ENCODE measurements around the gene CACNG7.
A peak's percentile ranks its signal among the peaks of the same experiment; 100 is the strongest.

The CACNG7 gene

DNA sequence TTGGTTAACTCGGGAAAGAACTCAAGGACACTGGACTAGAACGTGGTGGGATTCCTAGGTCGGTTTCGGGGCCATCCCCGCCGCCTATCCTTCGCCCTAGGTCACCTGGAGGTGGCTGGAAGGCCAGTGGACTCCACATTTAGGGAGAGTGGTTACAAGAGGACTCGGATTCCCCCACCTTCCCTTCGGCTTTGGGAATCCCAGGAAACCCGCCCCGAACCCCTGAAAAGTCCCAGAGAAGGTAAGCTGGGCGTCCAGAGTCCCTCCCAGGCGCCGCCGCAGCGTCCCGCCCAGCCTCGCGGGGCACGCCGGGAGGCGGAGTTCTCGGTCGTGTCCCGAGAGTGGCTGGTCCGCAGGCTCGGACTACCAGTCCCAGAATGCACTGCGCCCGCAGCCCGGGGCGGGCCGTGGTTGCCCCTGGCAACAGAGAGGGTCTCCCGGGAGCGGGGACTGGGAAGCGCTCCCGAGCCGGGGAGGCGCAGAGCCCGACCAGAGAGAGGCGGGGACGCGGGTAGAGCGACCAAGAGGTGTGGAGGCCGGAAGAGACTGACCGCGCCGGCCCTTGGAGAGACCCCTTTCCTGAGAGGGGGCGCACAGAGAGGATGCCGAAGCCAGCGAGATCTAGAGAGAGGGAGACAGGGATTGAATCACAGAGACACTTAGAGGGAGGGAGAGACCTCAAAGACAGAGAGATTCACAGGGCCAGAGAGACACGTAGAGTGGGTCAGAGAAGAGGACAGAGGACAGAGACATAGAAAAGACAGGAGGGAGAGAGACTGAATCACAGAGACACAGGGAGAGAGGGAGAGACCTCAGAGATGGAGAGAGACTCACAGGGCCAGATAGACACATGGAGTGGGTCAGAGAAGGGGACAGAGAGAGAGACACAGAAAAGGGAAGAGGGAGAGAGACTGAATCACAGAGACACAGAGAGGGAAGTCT, 29.7 kb upstream of the CACNG7 start:
- peak; percentile 65 for DNase-seq

DNA sequence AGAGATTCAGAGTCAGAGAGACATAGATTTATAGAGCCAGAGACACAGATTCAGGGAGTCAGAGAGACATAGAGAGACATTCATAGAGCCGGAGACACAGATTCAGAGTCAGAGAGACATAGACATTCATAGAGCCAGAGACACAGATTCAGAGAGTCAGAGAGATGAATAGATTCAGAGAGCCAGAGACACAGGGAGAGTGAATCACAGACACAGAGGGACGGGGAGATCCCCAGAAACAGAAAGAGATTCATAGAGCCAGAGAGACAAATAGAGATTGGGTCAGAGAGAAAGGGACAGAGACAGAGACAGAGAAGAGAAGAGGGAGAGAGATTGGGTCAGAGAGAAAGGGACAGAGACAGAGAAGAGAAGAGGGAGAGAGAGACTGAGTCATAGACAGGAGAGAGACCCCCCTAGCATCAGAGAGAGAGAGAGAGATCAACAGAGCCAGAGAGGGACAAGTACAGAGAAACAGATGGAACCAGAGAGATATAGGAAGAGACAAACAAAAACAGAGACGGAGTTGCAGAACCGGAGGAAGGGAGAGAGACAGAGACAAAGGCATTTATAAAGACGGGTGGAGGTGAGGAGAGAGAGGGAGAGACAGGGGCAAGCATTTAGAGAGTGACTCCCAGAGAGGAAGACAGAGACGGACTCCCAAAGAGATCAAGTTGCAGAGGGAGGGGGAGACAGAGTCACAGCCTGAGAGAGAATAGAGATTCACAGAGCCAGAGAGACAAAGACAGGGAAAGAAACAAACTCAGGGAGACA, 28.2 kb upstream of the CACNG7 start:
- no peak for DNase-seq

DNA sequence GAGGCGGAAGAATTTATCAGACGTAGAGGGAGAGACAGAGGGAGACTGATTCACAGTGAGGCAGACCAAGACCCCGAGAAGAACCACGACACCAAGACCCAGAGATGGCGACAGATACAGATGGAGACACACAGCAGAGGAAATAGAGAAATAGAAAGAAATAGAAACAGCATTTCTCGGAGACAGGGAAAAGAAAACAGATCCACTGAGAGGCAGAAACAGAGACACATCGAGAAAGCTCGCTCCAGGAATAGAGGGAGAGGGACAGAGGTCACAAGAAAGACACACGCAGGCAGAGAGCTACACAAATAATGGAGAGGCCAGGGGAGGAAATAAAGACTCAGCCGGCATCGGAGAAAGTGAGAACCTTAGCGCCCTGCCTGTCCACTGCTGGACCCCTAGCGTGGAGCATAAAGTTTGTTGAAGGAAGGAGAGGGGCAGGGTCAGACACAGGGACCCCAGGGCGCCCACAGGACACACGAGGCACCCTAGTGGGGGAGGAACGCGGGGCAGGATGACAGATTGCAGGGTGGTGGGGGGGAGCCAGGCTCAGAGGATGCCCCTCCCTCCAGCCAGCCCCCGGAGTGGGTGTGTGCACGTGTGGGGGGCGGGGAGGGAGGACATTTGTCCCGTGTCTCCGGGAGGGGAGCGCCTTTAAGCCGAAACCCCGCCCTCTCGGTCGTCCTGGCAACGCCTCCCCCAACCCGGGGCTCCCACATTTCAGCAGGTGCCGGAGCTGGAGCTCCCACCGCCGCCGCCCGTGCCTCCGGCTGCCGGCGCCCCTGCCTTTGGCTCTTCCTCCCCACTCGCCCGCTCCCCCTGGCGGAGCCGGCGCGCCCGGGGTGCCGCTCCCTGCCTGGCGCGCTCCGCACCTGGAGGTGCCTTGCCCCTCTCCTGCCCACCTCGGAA, 27.3 kb upstream of the CACNG7 start, which contains the start of gene PRKCG:
PRKCG (plus strand) TSS at position 716 of the 909 bp plus-strand sequence. CDS start 298 bp downstream, outside the sequence.
- no peak for DNase-seq

DNA sequence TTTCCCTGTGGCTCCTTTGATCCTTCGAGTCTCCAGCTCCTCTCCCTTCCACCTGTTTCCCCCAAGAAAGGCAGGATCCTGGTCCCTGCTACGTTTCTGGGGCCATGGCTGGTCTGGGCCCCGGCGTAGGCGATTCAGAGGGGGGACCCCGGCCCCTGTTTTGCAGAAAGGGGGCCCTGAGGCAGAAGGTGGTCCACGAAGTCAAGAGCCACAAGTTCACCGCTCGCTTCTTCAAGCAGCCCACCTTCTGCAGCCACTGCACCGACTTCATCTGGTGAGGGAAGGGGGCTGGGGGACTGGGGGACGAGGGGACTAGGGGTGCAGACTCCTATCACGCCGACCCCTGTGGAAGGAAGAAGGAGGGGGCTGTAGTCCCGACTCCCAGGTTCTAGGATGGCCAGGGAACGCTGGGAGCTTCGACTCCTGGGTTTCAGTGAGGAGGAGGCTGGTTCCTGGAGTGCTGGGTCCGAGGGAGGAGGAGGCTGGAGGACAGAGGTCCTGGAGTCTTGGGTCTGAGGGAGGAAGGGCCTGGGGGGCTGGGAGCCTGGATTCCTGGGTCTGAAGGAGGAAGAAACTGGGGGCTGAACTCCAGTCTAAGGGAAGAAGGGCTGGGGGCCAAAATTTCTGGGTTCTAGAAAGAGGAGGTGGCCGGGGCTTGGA, 26.6 kb upstream of the CACNG7 start:
- no peak for DNase-seq

DNA sequence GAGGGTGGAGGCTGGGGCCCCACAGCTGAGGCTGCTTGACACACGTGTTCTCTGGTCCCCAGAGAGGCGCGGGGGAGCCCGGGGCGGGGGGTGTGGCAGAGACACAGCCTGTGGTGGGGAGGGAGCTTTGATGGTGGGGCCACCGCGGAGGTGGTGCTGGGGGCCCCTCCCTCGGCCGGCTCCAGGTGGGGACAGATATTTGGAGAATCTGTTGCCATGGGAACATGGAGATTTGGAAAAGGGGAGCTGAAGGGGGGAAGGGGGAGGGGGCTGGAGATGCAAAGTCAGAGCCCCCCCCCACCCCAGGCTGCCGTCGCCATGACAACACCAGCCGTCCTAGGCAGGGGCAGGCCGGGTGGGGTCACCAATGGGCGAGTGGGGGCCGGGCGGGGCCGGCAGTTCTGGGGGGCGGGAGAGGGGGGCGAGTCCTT, 25.8 kb upstream of the CACNG7 start:
- no peak for DNase-seq

DNA sequence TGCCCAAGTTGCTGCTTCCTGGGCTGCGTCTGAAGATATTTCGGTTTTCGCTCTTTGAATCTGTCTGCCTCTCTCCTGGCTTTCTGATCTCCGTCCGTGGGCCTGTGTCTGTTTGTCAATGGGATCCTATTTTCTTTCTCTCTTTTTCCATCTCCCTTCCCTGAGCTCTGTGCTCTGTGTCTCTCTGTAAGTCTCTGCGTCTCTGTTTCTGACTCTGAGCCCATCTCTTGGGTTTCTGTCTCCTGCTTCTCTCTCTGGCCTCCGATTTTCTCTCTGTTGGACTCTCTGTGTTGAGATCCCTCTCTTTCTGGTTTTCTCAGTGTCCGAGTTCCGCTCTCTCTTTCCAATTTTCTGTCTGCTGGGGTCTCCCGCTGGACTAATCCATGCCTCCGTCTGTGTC, 25.3 kb upstream of the CACNG7 start:
- no peak for DNase-seq

DNA sequence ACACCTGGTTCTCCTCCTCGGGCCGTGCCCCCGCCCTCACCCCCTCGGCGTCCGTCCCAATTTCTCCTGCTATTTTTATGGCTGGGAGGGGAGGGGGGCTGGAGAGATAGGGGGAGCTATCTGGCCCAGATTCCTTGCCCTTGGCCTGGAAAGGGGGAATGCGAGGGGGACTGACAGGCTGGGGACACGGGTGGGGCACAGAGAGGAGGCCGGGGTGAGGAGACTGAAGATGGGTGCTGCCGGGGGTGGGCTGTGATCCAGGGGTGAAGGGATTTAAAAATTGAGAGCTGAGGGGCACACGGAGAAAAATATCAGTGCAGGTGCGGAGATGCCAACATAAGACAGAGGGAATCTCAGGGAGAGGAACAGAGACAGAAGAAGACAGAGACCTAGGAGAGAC, 24.8 kb upstream of the CACNG7 start:
- no peak for DNase-seq

DNA sequence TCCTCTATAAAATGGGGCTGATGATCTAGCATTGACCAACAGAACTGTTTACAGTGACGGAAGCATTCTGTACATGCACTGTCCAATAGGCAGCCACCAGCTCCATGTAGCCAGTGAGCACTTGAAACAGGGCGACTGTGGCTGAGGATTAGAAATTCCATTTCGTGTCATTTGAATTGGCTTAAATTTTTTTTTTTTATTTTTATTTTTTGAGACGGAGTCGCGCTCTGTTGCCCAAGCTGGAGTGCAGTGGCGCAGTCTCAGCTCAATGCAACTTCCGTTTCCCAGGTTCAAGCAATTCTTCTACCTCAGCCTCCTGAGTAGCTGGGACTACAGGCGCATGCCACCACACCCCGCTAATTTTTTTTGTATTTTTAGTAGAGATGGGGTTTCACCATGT, 24.0 kb upstream of the CACNG7 start:
- no peak for DNase-seq

DNA sequence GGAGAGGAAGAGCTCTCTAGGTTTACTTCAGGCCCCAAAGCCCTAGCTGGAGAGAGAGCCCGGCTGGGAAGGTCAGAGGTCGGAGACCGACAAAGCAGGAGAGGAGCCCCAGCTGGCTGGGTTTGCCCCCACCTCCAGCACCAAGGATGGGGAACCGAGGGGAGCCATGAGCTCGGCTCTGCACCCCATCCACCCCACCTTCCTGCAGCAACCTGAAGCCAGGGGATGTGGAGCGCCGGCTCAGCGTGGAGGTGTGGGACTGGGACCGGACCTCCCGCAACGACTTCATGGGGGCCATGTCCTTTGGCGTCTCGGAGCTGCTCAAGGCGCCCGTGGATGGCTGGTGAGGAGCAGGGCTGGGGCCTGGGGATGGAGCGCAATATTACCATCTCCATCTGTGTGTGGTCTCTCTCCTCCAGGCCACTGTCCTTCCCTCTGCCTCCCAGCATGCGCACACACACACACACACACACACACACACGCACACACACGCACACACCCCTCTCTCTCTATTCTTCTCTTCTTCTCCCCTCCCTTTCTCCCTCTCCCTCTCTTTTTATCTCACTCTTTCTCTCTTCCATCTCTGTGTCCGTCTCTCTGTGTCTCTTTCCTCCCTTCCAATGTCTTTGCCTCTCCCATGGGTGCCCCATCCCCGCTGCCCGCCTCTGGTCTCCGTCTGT, 16.6 kb upstream of the CACNG7 start:
- DNase-seq = no peak

DNA sequence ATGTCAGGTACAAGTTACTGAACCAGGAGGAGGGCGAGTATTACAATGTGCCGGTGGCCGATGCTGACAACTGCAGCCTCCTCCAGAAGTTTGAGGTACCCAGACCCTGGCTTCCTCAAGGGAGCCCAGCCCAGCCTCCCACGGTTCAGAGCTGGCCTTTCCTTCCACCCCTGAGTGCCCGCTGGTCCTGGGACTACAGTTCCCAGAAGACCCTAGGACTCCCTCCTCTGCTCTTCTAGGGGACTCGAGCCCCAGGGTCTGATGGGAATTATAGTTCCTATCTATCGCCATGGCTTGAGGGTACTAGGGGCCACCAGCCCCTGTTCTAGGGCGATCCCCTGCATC, 16.1 kb upstream of the CACNG7 start:
- no peak for DNase-seq

DNA sequence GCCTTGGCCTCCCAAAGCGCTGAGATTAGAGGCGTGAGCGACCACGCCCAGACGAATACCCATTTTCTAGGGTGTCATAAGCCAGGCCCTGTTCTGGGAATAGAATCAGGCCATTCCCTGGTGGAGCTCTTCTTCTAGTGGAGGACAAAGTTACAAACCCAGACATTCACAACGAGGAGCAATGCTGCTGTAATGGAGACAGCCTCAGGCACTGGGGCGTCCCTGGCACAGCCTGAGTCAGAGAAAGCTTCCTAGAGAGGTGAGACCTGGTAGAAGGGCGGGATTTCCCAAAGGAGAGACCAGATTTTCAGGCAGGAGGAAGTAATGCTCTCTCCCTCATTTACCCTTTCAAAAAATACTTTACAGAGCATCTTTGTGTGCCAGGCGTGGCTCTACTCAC, 14.4 kb upstream of the CACNG7 start:
- DNase-seq = no peak

DNA sequence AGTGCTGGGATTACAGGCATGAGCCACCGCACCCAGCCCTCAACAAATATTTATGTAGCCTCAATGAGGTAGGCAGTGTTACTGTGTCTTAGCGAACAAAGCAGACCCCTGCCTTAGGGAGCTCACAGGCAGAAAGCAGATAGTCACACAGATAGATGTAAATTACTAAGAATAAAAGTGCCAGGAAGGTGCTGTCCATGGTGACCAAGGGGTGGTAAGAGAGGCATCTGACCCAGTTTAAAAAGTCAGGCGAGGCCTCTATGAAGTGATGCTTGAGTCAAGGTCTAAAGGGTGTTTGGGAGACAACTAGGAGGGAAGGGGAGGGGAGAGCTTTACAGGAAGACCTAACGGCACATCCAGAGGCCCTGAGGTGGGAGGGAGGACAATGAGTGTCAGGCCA, 12.4 kb upstream of the CACNG7 start:
- no peak for DNase-seq

DNA sequence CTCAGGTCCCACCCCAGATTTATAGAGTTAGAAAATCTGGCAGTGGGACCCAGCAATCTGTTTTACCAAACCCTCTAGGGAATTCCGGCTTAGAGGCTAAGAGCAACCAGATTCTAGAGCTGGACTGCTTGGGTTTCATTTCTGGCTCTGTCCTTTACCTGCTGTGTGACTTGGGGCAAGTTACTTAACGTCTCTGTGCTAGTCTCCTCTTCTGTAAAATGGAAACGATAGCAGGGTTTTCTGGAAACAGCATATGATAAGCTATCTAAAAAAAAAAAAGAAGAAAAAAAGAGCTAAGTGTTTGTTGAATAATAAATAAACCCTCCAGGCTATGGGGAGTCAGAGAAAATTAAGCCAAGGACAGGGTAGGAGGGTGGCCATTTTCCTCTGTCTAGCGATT, 11.6 kb upstream of the CACNG7 start:
- no peak for DNase-seq

DNA sequence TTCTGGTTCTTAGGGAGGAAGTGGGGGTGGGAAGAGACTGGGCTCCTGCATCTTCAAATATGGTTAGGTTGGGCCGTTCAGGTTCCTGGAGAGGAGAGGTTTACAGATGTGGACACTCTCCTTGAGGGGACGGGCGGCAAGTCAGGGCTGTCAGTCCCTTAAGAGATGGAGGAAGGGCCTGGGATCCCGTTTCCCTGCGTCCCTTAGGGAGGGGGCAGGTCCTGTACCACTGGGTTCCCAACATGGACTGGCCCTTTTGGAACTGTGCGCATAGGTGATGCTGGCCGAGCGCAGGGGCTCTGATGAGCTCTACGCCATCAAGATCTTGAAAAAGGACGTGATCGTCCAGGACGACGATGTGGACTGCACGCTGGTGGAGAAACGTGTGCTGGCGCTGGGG, 10.9 kb upstream of the CACNG7 start:
- no peak for DNase-seq

DNA sequence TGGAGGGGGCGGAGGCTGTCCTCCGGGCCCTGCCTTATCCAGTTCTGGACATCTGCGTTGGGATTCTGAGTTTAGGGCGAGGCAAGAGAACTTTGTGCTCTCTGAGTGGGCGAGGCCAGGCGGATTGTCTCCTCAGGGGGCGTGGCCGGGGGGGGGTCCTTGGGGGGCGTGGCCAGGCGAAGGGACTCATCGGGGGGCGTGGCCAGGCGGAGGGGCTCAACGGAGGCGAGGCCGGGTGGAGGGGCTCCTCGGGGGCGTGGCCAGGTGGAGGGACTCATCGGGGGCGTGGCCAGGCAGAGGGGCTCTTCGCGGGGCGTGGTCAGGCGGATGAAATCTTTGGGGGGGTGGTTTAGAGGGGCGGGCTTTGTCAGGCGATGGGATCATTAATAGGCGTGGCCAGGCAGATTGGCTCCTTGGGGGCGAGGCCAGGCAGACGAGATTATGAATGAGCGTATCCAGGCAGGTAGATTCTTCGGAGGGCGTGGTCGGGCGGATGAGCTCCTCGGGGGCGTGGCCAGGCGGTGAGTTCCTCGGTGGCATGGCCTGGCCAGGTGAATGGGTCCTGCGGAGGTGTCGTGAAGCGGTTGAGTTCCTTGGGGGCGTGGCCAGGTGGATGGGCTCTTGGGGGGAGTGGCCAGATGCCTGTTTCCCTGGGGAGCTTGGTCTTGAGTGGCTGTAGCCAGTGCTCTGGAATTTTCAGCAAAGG, 10.3 kb upstream of the CACNG7 start:
- no peak for DNase-seq

DNA sequence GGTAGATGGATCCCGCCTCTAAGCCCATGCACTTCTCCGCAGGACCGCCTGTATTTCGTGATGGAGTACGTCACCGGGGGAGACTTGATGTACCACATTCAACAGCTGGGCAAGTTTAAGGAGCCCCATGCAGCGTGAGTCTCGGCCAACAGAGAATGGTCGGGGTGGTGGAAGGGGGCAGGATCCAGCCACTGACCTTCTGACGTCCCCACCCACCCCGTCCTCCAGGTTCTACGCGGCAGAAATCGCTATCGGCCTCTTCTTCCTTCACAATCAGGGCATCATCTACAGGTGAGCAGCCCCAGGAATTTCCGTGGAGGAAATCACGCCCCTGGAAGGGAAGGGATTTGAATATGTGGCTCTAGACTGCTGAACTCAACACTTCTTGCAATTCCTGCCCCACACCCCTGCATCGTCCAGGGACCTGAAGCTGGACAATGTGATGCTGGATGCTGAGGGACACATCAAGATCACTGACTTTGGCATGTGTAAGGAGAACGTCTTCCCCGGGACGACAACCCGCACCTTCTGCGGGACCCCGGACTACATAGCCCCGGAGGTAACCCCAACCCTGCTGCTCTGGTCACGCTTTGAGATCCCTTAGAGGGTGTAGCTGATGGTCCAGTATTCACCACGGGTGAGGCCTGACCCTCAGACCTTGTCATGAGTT, 8.8 kb upstream of the CACNG7 start:
- no peak for DNase-seq

DNA sequence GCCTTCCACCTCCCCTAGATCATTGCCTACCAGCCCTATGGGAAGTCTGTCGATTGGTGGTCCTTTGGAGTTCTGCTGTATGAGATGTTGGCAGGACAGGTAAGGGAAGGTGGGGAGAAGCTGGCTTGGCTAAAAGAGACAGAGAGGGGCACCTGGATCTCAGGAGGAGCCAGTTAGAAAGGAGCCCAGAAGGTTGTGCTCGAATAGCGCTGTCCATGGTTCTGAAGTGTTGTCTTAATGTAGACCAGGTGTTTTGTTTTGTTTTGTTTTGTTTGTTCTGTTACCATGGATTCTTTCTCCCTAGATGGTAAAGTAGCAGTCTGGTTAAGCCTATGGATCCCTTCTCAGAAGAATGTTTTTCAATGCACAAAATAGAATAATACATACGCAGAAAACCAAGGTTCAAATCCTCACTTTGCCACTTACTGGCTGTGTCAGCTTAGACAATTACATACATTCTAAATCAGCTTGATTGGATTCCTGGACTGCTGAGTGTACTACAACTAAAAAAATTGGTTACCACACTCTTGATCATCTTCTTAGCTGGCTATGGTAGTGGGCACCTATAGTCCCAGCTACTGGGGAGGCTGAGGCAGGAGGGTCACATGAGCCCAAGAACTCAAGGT, 5.9 kb upstream of the CACNG7 start:
- peak; percentile 47 for DNase-seq

DNA sequence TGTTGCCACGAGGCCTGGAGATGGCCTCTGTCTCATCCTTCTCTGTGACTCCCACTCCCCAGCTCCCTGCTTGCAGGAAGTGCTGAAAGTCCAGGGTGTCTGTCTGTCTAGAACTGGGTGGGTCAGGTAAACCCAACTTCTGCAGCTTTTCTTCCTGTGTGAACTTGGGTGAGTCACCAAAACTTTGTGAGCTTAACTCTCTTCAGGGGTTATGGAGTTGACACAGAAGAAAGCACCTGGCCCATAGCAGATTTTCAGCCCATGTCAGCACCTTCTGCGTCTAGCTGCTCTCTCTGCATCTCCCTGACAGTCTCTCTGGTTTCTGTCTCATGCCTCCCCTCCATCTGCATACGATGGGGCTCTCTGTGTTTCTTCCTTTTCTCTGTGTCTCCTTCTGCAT, 4.2 kb upstream of the CACNG7 start:
- DNase-seq = no peak

DNA sequence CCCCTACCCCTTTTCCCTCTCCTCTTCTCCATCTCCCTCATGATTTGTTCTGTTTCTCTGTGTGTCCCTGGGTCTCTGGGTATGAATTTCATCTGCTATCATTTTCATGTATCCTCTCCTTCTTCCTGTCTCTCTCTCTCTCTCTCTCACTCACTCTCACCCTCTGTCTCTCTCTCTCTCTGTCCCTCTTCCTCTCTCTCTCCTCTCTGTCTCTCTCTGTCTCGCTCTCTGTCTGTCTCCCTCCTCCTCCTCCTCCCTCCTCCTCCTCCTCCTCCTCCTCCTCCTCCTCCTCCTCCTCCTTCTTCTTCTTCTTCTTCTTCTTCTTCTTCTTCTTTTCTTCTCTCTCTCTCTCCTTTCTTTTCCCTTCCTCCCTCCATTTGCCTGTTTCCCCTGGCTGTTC, 3.3 kb upstream of the CACNG7 start:
- DNase-seq = no peak

All from hematopoietic multipotent progenitor cell treated with erythropoietin and hydrocortisone succinate and interleukin-3 and kit ligand, for 8 days (in vitro differentiated cells).